Duodenal mucosa (tissue), 2 donors: ENCODE data around the gene VIPR2.
"Not testable (repeated sequence)": the region's sequence is repeated elsewhere in the genome, so short reads cannot be mapped to it uniquely, and the experiment has no call there.

ENCODE experiments used
- H3K27ac ChIP-seq: one replicate; pipeline ENCODE4 v1.7.0; 2013; ENCODE audit warnings: low read depth, low read length
- H3K27me3 ChIP-seq, 2 donors: one replicate each; pipeline ENCODE4 v1.7.0; 2013; ENCODE audit warnings: low read length in 2 of 2, control low read depth in 1 of 2; ENCODE audit not compliant: insufficient read depth in 2 of 2, control insufficient read depth in 1 of 2
- H3K36me3 ChIP-seq, 2 donors: one replicate each; pipeline ENCODE4 v1.7.0; 2013; ENCODE audit warnings: low read length in 2 of 2, control low read depth in 1 of 2; ENCODE audit not compliant: insufficient read depth in 2 of 2, control insufficient read depth in 1 of 2
- H3K4me1 ChIP-seq, 2 donors: one replicate each; pipeline ENCODE4 v1.7.0; 2013; ENCODE audit warnings: low read length in 2 of 2, control low read depth in 1 of 2; ENCODE audit not compliant: insufficient read depth in 2 of 2, control insufficient read depth in 1 of 2
- H3K4me3 ChIP-seq, 2 donors: one replicate each; pipeline ENCODE4 v1.7.0; 2013; ENCODE audit warnings: low read length in 2 of 2, low read depth in 1 of 2
- H3K9ac ChIP-seq, 2 donors: one replicate each; pipeline ENCODE4 v1.7.0; 2013; ENCODE audit warnings: low read length in 2 of 2, low read depth in 1 of 2
- H3K9me3 ChIP-seq, 2 donors: one replicate each; pipeline ENCODE4 v1.7.0; 2013; ENCODE audit warnings: low read length in 2 of 2, control low read depth in 1 of 2; ENCODE audit not compliant: control insufficient read depth in 1 of 2

Gene VIPR2

GRCh38 chr7:159107161-159107892, 37.3 kb downstream of the VIPR2 start:
- Histone ChIP-seq H3K4me3 (no peak overlapping the region), H3K4me1 (no peaks in the 10 kb centered on the region), H3K9ac (no peak overlapping the region), H3K27ac (no peak overlapping the region), H3K9me3 (no peaks in the 10 kb centered on the region), H3K27me3 (peaks cover 8 to 16% of the 10 kb centered on the region in 2 donors), H3K36me3 (no peaks in the 10 kb centered on the region)

GRCh38 chr7:159105832-159106811, 38.5 kb downstream of the VIPR2 start:
- H3K36me3 ChIP-seq: no peaks in the 10 kb centered on the region
- no peak overlapping the region for H3K9ac ChIP-seq
- no peak overlapping the region for H3K4me3 ChIP-seq
- H3K27me3 ChIP-seq: peaks cover 3 to 13% of the 10 kb centered on the region in 2 donors
- H3K4me1 ChIP-seq: no peaks in the 10 kb centered on the region
- H3K27ac ChIP-seq: no peak overlapping the region
- no peaks in the 10 kb centered on the region for H3K9me3 ChIP-seq

- no peak overlapping the region for H3K9ac ChIP-seq
- H3K36me3 ChIP-seq: no peaks in the 10 kb centered on the region
- no peak overlapping the region for H3K27ac ChIP-seq
- H3K27me3 ChIP-seq: peaks cover 3 to 13% of the 10 kb centered on the region in 2 donors
- H3K4me3 ChIP-seq: no peak overlapping the region
- H3K9me3 ChIP-seq: peaks cover 0 to 2% of the 10 kb centered on the region in 2 donors
- no peaks in the 10 kb centered on the region for H3K4me1 ChIP-seq
Measured at GRCh38 chr7:159105066-159105780, 39.4 kb downstream of the VIPR2 start.

DNA sequence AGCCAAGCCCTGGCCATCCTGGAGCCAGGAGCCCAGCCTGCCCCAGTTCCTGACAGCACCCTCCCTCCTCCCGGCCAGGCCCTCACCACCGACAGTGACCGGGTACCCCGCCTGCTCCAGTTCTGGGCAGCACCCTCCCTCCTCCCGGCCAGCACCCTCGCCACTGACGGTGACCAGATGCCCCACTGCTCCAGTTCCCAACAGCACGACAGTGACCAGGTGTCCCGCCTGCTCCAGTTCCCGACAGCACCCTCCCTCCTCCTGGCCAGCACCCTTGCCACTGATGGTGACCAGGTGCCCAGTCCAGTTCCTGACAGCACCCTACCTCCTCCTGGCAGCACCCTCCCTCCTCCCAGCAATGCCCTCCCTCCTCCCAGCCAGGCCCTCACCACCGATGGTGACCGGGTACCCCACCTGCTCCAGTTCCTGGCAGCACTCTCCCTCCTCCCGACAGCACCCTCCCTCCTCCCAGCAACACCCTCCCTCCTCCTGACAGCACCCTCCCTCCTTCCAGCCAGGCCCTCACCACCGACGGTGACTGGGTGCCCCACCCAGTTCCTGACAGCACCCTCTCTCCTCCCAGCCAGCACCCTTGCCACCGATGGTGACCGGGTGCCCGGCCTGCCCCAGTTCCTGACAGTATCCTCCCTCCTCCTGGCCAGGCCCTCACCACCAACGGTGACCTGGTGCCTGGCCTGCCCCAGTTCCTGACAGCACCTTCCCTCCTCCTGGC, 40.3 kb downstream of the VIPR2 start:
- H3K4me1 ChIP-seq: no peaks in the 10 kb centered on the region
- no peak overlapping the region for H3K27ac ChIP-seq
- H3K4me3 ChIP-seq: no peak overlapping the region
- peaks cover 0 to 2% of the 10 kb centered on the region in 2 donors for H3K9me3 ChIP-seq
- peaks cover 3 to 10% of the 10 kb centered on the region in 2 donors for H3K27me3 ChIP-seq
- H3K36me3 ChIP-seq: no peaks in the 10 kb centered on the region
- H3K9ac ChIP-seq: no peak overlapping the region

GRCh38 chr7:159103382-159104187, 41.1 kb downstream of the VIPR2 start:
- Histone ChIP-seq H3K27ac (no peak overlapping the region), H3K4me3 (no peak overlapping the region), H3K9ac (no peak overlapping the region), H3K4me1 (no peaks in the 10 kb centered on the region), H3K9me3 (peaks cover 0 to 2% of the 10 kb centered on the region in 2 donors), H3K27me3 (peaks cover 3 to 7% of the 10 kb centered on the region in 2 donors), H3K36me3 (no peaks in the 10 kb centered on the region)

GRCh38 chr7:159102681-159103381, 41.8 kb downstream of the VIPR2 start:
- peaks cover 0 to 2% of the 10 kb centered on the region in 2 donors for H3K9me3 ChIP-seq
- H3K4me1 ChIP-seq: no peaks in the 10 kb centered on the region
- no peaks in the 10 kb centered on the region for H3K36me3 ChIP-seq
- H3K4me3 ChIP-seq: no peak overlapping the region
- no peak overlapping the region for H3K27ac ChIP-seq
- peaks cover 3 to 7% of the 10 kb centered on the region in 2 donors for H3K27me3 ChIP-seq
- H3K9ac ChIP-seq: no peak overlapping the region

DNA sequence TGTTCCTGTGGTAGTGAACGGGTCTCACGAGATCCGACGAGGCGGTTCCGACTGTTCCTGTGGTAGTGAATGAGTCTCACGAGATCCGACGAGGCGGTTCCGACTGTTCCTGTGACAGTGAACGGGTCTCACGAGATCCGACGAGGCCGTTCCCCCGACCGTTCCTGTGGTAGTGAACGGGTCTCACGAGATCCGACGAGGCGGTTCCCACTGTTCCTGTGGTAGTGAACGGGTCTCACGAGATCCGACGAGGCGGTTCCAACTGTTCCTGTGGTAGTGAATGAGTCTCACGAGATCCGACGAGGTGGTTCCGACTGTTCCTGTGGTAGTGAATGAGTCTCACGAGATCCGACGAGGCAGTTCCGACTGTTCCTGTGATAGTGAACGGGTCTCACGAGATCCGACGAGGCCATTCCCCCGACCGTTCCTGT, 43.0 kb downstream of the VIPR2 start:
- not testable (repeated sequence) for H3K27me3 ChIP-seq, H3K9me3 ChIP-seq, H3K4me3 ChIP-seq, H3K36me3 ChIP-seq, H3K9ac ChIP-seq, H3K27ac ChIP-seq, H3K4me1 ChIP-seq

GRCh38 chr7:159101083-159101395, 43.6 kb downstream of the VIPR2 start:
- H3K27me3 ChIP-seq, H3K4me3 ChIP-seq, H3K4me1 ChIP-seq, H3K36me3 ChIP-seq, H3K27ac ChIP-seq, H3K9ac ChIP-seq, H3K9me3 ChIP-seq: not testable (repeated sequence)
